GM18909 (cell line): ENCODE data around the gene LRBA.

Experiments
- ATAC-seq: cut with Tn5 transposase; IDR thresholded peaks from one replicate; pipeline ENCODE4 v1.9.1; 2021; ENCODE audit warnings: mild to moderate bottlenecking; ENCODE audit not compliant: unreplicated experiment, poor library complexity

The LRBA gene

GRCh38 chr4:150628073-150628472 lies 387.0 kb downstream of the LRBA start:
- ATAC-seq: no peak

- ATAC-seq: no peak
Measured at GRCh38 chr4:150625033-150625432, 390.1 kb downstream of the LRBA start.

- ATAC-seq: no peak
Measured at GRCh38 chr4:150624055-150624454, 391.0 kb downstream of the LRBA start.

DNA sequence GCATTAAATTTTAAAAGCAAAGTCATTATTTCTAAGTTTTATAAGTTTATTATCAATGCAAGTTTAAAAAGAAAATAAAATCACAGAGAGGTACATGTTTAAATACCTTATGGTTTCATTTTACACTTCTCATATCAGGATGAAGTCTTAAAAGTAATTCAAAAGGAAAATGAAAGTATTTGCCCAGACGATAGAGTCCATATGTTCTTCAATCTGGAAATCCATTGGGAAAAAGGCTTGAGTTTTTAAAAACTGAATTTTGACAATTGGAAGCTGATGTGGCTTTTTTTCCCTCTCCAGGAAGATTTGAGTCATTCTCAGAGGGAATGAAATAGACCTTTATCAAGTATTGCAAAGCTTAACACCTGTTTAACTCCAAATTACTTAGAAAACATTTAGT lies 396.0 kb downstream of the LRBA start:
- no peak for ATAC-seq

DNA sequence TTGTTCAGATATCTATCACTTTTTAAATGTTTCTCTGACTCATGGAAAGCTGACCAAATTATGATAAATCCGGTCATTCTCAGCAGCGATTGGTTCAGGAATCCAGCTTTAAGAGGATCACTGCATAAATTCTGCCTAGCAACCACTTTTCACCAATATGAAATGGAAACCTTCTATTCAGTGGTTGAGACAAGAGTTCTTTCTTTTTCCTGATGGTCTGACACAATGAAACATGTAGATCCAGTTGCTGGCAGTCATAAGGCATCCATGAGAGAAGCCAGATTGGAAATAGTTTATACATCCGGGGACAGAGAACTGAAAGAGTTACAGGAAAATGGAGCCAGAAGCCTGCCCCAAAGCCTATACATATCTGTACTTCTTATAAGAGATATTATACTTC lies 406.0 kb downstream of the LRBA start:
- no peak for ATAC-seq

GRCh38 chr4:150600812-150601445 lies 414.2 kb downstream of the LRBA start:
- ATAC-seq: no peak

DNA sequence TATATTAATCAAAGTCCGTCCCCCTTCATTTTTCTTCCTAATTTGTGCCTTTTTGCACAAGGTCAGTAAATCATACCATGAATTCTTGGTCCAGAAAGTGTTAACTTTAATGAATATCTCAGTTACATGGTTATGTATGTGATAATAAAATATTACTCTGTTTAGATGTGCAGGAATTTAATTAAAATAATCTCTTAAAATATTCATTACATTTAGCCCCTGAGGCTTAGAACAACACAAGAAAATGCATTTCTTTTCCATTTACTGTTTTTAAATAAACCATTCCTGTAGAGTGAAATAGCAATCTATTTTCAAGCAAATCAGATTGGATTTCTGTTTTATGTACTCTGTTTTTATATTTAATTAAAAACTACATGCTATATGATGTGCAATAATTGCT lies 415.5 kb downstream of the LRBA start:
- no peak for ATAC-seq

DNA sequence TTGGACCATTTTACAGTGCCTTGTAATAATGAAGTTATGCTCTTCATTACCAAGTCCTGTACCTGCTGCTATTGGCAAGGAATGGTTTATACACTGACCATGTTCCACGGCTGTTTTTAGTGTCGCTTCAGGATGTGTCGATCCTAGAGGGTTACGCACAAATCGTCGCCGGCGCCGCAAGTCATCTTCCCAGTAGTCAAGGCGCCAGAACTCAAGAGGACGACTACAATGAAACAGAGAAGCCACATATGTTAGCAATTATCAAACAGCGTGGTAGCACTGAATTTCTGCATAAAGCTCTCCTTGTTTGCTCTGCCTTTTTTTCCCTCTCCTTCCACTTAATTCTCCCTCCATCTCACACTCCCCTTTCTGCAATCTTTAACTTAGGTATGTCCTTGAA lies 416.2 kb downstream of the LRBA start:
- ATAC-seq: no peak

GRCh38 chr4:150593996-150594395 lies 421.1 kb downstream of the LRBA start:
- no peak for ATAC-seq

DNA sequence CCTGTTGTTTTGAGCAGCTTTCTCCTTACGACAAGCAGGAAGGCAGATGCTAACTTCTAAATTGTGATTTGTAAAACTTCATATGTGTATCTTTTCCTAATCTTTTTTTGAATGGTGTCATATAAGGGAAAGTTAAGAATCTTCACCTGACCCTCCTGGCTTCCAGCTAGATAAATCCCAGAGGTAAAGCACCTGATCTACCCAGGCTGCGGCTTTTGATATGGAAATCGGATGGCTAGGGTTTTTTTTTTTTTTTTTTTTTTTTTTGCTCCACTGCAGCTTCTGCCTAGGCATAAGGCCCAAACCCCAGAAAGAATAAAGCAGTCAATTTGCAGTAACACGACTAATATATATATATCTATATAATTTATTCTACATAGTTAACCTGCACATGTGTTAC lies 423.2 kb downstream of the LRBA start:
- ATAC-seq: no peak

DNA sequence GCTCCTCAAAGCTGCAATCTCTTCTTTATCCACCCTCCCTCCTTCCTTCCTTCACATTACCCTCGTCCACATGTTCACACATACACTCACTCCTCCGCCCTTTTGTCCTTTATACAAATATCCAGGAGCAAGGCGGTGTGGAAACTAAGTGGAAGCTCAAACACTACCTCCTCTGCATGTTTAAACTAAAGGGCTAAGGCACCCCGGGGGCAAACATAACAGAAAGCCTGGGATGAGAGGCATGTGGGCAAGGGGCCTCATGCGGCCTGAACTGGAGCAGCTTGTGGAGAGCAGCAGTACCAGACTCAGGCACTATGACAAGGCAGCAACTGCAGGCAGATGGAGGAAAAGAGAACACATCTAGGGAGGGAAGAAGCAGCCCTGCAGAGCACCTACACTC lies 423.7 kb downstream of the LRBA start:
- ATAC-seq: no peak

- ATAC-seq: no peak
Measured at GRCh38 chr4:150590631-150591030, 424.5 kb downstream of the LRBA start.

DNA sequence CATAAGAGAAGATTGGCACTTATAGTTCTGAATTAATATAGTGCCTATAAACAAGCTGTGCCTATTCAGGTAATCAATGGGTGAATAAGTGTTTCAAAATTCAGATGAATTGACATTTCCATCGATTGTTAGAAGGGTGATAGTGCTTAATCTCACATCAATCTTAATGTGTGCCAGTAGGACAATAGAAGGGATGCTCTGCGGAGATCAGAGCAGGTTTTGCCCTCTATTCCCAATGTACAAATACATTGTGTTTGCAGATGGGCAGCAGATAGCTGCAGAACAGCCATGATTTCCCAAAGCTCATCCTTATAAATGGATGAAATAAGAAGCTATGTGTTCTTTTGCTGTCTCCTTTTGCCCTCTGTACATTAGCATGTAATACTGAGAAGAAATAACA lies 425.9 kb downstream of the LRBA start:
- no peak for ATAC-seq

GRCh38 chr4:150588316-150588715 lies 426.8 kb downstream of the LRBA start:
- no peak for ATAC-seq

GRCh38 chr4:150586162-150586810 lies 428.8 kb downstream of the LRBA start:
- ATAC-seq: no peak

- ATAC-seq: no peak
Measured at GRCh38 chr4:150585611-150586010, 429.5 kb downstream of the LRBA start.

DNA sequence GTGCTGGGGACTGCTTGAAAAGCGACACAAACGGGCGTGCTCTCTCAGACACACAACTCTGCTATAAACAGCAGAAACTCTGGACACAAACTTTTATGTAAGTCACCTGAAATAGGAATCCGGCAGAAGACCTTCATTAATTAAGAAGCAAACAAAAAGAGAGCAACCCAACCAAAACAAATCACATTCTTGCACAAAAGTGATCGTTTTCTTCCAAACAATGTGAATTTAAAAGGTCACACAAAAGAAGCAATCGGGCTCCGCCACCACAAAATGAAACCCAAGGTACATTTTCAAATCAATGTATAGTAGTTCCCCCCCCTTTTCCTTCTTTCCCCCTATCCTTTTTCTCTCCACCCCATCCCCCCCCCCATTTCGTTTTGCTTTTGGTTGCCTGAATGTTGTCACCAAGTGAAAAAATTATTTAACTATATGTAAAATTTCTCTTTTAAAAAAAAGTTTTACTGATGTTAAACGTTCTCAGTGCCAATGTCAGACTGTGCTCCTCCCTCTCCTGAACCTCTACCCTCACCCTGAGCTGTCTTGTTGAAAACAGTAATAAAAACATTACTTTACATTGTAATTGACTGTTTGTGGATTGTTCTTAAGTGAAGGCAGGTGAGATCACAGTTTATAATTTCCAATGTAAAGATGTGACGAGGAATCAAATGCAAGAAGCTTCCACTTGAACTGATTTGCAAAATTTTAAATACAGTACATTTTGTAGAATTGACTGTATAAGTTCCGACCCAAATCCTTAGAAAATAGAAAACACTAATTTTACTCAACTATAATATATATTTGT lies 430.8 kb downstream of the LRBA start:
- ATAC-seq: no peak

GRCh38 chr4:150583287-150584110 lies 431.6 kb downstream of the LRBA start:
- no peak for ATAC-seq

DNA sequence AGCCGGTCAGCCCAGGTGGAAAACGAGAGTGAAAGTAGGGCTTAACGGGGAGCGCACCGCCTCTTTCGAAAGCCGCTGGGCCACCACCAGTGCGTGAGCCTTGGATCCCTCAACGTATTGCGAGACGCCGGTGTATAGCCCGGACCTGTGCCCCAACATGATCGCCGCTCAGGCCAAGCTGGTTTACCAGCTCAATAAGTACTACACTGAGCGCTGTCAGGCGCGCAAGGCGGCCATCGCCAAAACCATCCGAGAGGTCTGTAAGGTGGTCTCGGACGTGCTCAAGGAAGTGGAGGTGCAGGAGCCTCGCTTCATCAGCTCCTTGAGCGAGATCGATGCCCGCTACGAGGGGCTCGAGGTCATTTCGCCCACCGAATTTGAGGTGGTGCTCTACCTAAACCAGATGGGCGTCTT lies 432.2 kb downstream of the LRBA start:
- no peak for ATAC-seq

GRCh38 chr4:150582146-150582872 lies 432.8 kb downstream of the LRBA start, which contains the start of gene MAB21L2:
TSS of gene MAB21L2 (plus strand) at chr4:150582151. CDS start at chr4:150583030, 879 bp downstream.
- ATAC-seq: no peak
